22Rv1 (cell line): ENCODE measurements around the gene ESPL1.
A peak's percentile ranks its signal among the peaks of the same experiment; 100 is the strongest.

Source experiments
- H3K27ac ChIP-seq: fragments of 450-650 bp; 2 replicates; pipeline ENCODE4 v1.5.1; 2017
- ZFX ChIP-seq: fragments of 450-650 bp; IDR thresholded peaks from 2 replicates; pipeline ENCODE4 v1.6.1; 2017; ENCODE audit warnings: antibody characterized with exemption, borderline replicate concordance
- TF ChIP-seq, protein P1 (sequence below): fragments of 450-650 bp; IDR thresholded peaks from 2 replicates; pipeline ENCODE4 v1.5.1; 2017; ENCODE audit warnings: mild to moderate bottlenecking

Gene ESPL1

DNA sequence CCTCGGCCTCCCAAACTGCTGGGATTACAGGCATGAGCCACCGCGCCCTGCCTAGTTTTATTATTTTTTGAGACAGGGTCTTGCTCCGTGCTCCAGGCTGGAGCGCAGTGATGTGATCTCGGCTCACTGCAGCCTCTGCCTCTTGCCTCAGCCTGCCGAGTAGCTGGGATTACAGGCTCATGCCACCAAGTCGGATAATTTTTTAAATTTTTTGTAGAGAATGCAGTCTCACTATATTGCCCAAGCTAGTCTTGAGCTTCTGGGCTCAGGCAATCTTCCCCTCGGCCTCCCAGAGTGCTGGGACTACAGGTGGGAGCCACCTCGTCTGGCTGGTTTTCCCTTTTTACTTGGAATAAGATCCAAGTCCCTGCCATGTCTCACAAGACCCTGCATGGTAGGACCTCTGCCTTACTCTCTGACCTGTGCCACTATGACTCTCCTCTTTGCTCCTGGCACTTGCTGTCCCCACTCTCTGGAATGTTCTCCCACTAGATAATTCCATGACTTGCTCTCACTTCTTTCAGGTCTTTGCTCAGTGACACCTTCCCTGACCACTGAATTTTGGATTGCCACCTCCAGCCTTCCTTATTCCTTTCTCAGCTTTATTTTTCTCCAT lies 28.3 kb upstream of the ESPL1 start:
- TF ChIP-seq ZFX = no peak
- TF ChIP-seq, protein P1, sequence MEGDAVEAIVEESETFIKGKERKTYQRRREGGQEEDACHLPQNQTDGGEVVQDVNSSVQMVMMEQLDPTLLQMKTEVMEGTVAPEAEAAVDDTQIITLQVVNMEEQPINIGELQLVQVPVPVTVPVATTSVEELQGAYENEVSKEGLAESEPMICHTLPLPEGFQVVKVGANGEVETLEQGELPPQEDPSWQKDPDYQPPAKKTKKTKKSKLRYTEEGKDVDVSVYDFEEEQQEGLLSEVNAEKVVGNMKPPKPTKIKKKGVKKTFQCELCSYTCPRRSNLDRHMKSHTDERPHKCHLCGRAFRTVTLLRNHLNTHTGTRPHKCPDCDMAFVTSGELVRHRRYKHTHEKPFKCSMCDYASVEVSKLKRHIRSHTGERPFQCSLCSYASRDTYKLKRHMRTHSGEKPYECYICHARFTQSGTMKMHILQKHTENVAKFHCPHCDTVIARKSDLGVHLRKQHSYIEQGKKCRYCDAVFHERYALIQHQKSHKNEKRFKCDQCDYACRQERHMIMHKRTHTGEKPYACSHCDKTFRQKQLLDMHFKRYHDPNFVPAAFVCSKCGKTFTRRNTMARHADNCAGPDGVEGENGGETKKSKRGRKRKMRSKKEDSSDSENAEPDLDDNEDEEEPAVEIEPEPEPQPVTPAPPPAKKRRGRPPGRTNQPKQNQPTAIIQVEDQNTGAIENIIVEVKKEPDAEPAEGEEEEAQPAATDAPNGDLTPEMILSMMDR = no peak
- no peak overlapping the region for H3K27ac ChIP-seq

DNA sequence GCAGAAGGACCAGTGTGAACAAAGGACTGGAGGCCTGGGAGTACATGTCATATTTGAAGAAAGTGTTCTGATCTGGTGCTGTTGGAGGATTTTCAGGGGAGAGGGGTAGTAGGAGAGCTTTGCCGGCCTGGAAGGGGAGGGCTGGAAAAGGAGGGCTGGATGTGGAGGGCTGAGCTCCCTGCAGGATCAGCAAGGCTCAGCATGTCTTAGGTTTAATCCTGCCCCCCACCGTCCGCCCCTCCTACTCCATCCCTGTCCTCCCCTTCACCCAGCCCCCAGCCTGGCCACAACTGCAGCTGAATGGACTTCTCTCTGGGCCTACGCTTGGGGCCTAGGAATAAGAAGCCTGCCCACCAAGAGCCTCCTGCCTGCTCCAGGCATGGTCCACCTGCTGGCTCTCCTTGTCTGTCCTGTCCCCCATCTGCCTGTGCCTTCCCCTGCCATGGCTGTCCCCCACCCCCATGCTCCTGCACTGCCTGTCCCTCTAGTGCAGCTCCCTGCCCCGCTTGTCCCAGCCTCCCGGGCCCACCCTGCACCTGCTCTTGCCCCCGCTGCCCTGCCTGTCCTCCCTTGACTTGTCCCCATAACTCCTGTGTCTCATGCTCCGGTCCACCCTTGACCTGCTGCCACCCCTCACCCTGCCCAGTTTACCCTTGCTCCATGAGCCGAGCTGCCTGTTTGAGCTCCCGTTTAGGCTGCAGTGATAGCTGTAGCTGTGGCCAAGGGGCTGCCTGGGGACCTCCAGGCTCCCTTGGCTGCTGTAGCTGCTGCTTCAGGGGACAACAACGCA lies 26.3 kb upstream of the ESPL1 start:
- H3K27ac ChIP-seq = no peak overlapping the region
- TF ChIP-seq, protein P1 = no peak
- no peak for TF ChIP-seq ZFX

DNA sequence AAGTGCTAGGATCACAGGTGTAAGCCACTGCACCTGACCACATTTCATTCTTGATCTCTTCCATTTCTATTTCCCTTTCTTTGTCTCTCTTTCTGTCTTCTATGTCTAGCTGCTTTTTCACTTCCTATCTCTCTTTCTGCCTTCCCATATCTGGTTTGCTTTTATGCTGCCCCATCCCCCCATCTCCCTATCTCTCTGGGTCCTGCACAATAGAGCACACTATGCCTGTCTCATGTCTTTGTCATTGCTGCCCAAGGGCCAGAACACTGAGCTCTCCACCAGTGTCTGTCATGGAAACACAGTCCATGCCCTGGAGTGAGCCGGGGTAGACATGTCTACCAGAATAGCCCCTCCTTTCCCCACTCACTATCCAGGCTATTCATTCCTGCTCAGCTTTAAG lies 23.8 kb upstream of the ESPL1 start:
- no peak overlapping the region for H3K27ac ChIP-seq

DNA sequence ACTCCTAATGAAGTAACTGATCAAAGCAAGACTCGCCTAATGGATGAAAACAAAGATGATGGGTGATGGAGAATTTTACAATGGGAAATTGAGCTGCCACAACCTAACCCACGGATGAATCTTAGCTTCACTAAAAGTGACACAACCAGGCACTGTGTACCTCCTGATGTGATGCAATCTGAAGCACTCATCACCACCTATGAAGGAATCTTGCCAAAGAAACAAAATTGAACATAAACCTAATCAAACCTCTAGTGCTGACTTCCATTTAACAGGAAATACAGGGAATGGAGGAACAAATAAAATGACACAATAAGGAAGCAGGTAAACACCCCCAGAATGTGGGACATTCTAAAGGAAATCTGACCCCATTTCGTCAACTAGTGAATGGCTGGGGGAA lies 22.8 kb upstream of the ESPL1 start:
- TF ChIP-seq, protein P1 = no peak
- no peak for TF ChIP-seq ZFX
- no peak overlapping the region for H3K27ac ChIP-seq

More for the DNA sequence above, 23.8 kb upstream of the ESPL1 start:
- TF ChIP-seq, protein P1 = no peak
- no peak for TF ChIP-seq ZFX

DNA sequence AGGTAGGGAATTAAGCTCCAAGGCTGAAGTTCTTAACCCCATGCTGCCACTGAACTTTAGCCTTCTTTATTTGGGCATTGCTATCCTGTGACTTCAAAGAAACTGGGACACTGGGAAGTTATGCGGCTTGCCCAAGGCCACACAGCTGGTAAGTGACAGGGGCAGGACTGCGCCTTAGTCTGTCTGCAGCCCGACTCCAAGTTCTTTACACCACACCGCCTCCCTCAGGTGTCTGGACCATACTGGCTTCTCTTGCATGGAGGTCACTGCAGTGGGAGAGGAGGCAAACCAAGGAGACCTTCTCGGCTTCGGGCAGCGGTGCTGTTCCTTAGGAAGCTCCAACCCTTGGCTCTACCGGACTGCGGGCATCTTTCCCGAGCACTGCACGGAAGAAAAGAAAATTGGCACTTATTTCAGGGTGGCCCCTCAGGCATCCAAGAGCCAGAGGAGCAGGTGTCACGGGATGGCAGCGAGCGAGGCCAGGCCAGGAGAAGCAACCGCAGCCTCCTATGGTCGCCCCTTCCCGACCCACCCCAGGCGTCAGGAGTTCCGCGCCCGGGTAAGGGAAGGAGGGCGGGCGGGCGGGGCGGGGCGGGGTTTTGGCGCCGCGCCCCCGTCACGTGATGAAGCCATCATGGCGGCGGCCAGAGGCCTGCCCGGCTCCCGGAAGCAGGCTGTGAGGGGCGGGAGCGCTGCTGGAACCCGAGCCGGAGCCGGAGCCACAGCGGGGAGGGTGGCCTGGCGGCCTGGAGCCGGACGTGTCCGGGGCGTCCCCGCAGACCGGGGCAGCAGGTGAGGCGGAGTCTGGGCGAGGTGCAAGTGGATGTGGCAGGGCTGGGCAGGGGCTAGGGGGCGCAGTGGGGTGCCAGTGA lies 16.4 kb upstream of the ESPL1 start:
- peak overlapping the region; percentile 99 for H3K27ac ChIP-seq
- TF ChIP-seq, protein P1 = peak; percentile 57
- TF ChIP-seq ZFX = no peak

DNA sequence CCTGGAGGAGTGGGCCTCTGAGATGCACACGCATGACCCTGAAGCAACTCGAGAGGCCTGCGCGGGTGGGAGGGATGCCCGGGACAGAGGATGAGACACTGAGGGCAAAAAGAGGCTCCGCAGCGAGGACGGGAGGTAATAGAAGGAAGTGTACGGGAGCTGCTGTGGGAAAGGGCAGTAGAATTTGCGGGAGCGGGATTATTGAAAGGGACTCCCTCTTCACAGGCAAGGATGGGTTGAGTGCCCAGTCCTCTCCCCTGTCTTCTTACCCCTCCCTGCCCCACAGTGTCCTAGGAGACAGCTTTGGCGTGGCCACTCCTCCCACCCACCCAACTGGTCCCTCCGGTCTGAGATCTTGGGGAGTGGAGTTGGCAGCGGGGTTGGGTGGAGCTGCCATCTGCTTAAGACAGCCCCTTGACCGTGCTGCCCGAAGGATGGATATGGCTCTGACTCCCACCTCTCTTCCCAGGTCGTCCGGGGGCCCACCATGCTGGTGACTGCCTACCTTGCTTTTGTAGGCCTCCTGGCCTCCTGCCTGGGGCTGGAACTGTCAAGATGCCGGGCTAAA lies 15.7 kb upstream of the ESPL1 start:
- H3K27ac ChIP-seq = peak overlapping the region; percentile 99
- TF ChIP-seq ZFX = no peak
- TF ChIP-seq, protein P1 = no peak
